Measurements from ENCODE around the gene ZKSCAN3.

GRCh38 chr6:28330041-28330440, 19.7 kb upstream of the ZKSCAN3 start:
- TF ChIP-seq REST (IDR thresholded peaks at IDR 0.05; ENCODE audit: borderline replicate concordance) (no peak), CTCF (IDR thresholded peaks at IDR 0.05; ENCODE audit: poor library complexity, severe bottlenecking) (no peak), EZH2 (IDR thresholded peaks at IDR 0.05; ENCODE audit: borderline replicate concordance, insufficient read depth, low read length, poor library complexity, severe bottlenecking) (no peak), EP300 (conservative IDR thresholded peaks at IDR 0.05; ENCODE audit: poor library complexity, severe bottlenecking) (no peak), POLR2AphosphoS5 (IDR thresholded peaks at IDR 0.05) (no peak), RAD21 (conservative IDR thresholded peaks at IDR 0.05) (no peak), MXI1 (conservative IDR thresholded peaks at IDR 0.05; ENCODE audit: poor library complexity, severe bottlenecking) (no peak), SMC3 (conservative IDR thresholded peaks at IDR 0.05; ENCODE audit: poor library complexity) (no peak), TAF1 (IDR thresholded peaks at IDR 0.05; ENCODE audit: low read depth) (no peak)
